ENCODE data around the gene SPR.

SPR gene

DNA sequence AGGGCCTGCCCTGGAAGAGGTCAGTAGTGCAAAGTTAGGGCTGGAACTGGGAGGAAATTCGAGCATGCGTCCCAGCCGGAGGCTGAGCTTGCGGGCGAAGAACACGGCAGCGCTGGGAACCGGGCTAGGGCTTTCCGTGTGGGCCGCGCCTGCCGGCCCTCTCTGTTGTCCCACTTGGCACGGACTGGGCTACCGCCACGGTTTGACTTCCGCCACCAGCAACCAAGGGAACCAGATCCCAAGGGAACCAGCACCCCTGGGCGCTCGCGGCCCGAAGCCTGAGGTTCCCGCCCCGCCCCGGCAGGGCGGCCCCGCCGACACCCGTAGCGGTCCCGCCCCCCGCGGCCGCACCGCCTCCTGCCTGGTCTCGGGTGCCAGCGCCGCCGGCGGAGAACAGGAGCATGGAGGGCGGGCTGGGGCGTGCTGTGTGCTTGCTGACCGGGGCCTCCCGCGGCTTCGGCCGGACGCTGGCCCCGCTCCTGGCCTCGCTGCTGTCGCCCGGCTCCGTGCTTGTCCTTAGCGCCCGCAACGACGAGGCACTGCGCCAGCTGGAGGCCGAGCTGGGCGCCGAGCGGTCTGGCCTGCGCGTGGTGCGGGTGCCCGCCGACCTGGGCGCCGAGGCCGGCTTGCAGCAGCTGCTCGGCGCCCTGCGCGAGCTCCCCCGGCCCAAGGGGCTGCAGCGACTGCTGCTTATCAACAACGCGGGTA, at the start of gene SPR:
Gene SPR, plus strand, starts transcription at position 377 of the 708 bp plus-strand sequence. Its CDS starts 25 bp downstream, at position 402.
- peak in 46 of 56 donors; percentile 18 to 77 (median 60) for DNase-seq

GRCh38 chr2:72840066-72840465, 47.1 kb upstream of the SPR start:
- DNase-seq, result no peak

DNA sequence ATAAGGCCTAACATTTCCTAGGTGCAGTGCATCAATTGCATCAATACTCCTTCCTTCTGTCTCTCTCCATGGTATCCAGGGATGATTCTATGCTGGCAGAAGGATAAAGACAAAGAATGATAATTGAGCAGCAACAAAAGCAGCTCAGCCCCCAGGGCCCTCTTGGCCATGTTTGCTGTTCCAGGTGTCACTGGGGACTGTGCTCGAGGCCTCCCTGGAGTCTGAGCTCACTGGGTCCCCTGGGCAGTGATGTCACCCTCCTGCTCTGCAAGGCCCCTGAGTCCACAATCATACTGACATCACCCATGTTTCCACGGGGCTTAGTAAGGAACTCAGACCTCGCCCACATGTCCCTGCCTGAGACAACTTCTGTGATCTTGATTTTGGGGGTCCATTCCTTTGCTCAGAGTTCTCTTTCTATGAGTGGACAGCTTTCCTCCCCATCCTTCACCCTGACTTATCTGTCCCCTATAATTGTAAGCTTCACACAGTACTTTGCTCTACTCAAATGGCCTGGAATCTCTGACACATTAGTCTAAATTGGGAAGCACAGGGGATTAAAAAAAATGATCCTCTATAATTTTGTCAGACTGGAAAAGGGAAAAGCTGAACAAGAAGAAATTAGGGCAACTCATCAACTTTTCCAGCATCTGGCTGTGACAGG, 45.6 kb upstream of the SPR start:
- no peak for DNase-seq

DNA sequence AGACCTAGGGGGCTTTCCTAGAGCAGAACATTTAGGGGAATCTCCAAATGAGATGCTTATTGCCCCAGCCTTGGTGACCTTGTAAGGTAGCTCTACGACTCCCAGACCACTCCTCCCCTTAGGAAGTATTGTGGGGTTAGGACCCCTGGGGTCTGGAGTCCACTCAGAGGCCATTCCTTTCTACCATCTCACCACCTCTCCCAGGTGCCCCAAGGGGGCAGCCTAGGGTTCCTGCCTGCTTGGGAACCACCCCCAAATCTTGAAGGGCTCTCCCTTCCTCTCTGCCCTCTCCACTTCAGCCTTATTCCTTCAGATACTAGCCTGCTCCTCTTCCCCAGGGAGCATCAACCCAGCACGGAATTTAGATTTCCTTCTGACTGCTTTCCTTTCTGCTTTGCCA, 43.9 kb upstream of the SPR start:
- no peak for DNase-seq

GRCh38 chr2:72846171-72847095, 40.8 kb upstream of the SPR start:
- DNase-seq, result no peak

DNA sequence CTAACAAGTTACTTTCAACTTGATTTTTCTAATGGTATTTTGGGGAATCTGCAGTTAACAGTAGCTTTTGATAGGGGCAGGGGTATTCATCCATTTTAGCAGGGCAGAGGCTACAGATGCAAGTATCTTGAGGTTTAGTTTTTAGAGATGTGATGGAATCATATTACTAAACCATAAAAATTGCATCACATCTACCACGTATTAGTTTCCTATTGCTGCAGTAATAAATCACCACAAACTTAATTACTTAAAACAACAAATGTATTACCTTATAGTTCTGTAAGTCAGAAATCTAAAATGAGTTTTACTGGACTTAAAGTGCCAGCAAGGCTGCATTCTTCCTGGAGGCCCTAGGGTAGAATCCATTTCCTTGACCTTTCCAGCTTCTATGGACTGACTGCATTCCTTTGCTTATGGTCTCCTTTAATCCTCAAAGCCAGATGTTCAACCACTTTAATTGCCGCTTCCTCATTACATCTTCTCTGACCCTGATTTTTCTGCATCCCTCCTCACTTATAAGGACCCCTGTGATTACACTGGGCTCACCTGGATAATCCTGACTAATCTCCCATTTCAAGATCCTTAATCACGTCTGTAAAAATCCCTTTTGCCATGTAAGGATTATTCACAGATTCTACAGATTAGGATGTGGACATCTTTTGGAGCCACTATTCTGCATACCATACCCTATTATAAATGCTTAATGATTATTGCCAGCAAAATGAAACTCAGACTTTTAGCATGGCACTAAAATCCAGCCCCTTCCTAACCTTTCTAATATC, 39.5 kb upstream of the SPR start:
- DNase-seq, result no peak

GRCh38 chr2:72848436-72849137, 38.6 kb upstream of the SPR start:
- DNase-seq, result no peak

- DNase-seq, result no peak
Observed at GRCh38 chr2:72849138-72849462, 38.1 kb upstream of the SPR start.

DNA sequence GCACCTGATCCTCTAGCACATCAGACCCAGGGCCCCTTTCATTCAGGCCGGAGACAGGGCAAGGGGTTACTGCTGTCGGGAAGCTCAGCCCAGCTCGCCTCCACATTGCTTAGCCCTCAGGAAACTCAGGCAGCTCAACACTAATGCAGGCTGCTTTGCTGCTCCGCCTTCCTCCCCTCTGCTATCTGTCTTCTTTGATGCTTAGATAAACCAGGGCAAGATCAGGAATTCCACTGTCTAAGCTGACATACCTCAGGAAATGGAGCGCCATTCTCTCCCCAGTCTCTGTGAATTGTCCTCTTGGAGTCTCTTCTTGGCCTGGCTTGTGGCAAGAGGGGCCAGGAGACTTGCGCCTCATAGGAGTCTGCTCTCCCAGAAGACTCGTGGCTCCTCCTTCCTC, 35.9 kb upstream of the SPR start:
- DNase-seq, result no peak

DNA sequence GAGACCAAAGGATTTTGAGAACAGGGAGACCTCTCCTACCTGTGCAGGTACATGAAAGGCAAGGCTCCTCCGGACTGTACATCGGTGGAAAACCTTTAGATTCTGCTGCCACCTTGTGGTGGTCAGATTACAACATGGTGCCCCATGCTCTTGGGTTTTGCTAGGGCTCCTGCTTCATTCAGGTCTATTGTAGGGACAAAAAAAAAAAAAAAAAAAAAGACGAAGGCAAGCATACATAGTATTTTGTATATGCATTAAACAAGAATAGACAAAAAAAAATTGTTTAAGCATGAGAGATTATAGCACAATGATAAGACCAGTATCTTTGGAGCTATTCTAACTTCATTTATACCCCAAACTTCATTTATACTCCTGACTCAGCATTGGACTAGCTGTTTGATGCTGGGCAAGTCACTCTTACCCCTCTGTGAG, 27.4 kb upstream of the SPR start:
- peak in 45 of 56 donors; percentile 0 to 78 (median 24) for DNase-seq

DNA sequence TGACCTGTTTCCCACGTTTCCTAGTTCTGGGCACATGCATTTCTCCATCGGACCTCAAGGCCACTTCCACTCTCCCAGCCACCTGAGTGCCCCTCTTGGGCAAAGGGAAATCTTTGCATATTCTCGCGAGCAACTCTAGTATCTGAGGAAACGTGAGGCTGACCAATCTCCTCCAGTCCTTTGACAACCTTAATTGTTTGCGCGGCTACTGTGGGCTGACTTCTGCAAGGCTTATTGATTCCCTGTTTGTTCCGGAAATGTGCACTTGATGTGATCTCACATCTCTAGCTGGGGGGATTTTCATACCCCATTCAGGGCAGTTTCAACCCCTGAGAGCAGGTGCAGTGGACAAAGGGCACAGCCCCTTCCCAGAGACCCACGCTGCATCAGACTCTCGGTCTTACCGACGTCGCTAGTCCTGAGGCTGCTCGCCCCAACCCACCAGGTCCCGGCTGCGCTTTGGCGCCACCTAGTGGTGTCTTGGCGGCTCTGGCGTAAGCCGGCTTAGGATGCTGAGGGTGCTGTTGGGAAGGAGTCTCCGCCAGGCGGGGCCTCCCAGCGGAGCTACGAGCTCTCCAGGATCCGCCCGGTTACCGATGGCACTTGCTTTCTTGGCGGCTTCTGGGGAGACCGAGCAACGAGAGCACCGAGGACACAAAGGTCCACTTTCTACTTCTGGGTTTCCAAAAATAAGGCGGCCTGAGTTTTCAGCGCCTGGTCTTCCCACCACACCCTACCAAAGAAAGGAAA, 24.8 kb upstream of the SPR start:
- peak; percentile 11 to 91 (median 72) for DNase-seq

DNA sequence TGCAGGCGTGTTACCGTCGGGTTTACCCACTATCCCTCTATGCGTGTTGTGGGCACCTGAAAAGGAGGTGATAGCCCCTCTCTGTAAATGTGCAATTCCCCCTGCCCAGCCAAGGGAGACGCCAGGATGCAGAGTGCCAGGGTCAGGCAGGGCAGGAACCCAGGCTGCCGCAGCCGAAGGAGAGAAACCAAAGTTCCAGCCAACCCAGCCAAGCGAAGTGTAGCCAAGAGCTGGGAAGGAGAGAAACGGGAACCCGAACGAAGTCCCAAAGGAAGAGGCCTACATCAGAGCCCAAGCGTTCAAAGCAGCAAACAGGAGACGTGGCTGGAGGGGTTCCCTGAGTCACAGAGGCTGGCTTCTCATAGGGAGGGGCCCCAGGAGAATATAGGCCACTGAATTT, 24.2 kb upstream of the SPR start:
- DNase-seq, result no peak

DNA sequence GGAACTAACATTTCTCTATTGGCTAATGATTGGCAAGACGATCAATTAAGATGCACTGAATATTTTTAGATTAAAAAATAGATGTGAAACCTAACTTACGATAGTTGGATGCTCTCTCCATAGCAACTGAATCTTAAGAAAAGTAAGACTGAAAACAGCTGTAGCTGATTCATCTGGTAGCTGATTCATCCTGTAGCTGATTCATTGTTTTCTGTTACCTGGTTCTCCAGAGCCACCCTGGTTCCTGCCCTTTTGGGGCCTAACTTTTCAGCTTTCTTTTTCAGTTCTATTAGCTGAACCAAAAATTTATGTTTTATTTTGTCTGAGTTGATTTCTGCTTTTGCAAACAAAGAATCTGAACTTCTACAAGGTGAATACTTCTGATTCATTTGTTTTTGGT, 22.7 kb upstream of the SPR start:
- DNase-seq, result no peak

- no peak for DNase-seq
Observed at GRCh38 chr2:72871060-72871459, 16.1 kb upstream of the SPR start.

DNA sequence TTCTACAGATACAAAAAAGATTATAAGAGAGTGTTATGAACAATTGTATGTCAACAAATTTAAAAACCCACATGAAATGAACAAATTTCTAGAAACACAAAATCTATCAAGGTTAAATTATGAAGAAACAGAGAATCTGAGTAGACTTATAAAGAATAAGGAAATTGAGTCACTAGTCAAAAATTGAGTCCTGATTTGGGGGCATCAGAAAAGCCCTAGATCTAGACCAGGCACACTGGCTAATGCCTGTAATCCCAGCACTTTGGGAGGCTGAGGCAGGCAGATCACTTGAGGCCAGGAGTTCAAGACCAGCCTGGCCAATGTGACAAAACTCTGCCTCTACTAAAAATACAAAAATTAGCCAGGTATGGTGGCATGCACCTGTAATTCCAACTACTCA, 15.3 kb upstream of the SPR start:
- DNase-seq, result no peak

DNA sequence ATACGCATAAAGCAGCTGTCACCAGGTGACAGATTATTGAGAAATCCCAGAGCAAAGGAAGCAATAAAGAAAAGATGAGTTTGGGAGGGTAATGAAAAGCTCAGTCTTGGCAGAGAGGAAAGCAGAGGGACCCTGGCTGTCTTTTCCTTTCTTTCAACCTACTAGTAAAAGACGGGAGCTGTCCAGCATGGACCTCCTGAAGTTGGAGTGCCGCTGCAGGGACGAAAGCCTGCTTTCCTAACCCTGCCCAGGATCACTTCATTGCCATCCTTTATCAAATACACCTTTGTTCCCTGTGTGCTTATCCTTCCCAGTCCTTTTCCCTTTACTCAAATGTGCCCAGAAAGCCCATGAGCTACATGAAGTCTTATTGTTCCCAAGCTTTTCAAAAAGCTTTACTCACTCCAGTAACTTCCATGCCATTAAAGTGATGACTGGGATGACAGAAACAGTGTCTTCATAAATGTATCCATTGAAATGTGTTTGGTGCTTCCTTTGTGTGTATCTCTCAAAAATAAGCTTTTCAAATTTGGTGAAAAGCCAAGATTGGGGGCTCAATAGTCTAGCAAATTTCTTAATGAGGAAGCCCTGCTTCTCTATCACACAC, 3.7 kb upstream of the SPR start:
- DNase-seq, result no peak

DNA sequence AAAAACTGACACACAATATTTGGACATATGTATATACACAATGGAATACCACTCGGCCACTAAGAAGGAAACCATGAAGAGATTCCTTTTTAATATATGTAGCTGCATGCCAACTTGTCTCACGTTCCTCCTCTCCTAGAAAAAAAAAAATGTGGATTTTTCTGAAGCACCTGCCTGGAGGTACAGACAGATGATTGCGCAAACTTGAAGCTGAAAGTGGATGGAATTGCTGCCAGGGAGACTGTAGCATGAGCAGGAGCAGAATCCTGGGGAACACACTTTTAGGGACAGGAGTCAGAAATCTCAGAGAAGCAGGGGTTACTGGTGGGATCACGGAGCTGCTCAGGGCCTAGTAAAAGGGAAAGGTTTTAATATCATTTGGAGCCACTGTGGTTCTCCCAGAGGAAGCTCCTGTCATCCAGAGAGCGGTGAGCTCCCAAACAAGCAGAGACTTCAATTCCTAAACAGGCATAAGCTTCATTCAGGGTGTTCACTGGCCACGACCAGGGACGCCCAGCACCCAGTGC, 640 bp upstream of the SPR start:
- DNase-seq, result no peak

DNA sequence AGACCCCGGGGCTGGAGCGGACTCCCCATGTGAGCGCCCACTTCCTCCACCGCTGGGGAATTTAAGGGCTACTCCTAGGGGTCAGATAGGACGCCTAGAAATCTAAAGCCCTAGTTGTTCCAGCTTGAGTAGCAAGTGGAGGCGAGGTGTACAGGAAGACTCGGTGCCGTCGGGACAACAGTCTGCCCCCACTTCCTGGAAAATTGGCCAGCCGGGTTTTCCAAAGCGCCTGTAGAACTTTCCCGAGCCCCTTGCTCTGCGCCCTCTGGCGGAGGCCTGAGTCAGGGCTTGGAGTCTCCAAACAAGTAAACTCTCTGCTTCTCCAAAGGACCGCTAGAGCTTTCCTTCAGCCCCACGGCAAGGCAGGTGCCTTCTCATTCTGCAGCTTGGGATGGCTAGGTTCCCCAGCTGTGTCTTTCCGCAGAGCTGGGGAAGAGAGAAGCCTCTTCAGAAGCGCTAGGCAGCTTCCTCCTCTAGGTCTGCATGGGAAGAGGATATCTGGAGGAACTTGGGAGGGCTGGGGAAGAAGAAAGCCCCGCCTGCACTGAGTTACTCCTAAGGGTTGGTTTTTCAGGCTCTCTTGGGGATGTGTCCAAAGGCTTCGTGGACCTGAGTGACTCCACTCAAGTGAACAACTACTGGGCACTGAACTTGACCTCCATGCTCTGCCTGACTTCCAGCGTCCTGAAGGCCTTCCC, 681 bp downstream of the SPR start:
- peak in 53 of 56 donors; percentile 32 to 85 (median 70) for DNase-seq

Measured in amygdala (tissue), 56 donors.